ENCODE data around the gene EIF1. TPM values are rescaled to one million over a fixed set of nuclear protein-coding genes. Genes with fewer than 3 reads are reported as not detected.

The EIF1 gene
- total RNA-seq, 1 experiment from 2014 or later = 481 TPM

GRCh38 chr17:41735744-41736143, 47.1 kb downstream of the EIF1 start (continued):
- no peak for TF ChIP-seq FOXP4 (CRISPR knock-in tag; IDR thresholded peaks at IDR 0.05)

- CTCF ChIA-PET = interaction anchor here (0.5 to 3.9 kb wide), 28 partner anchors 11 to 283 kb away, joined by 3 to 37 read pairs (median 4); partner anchors contain the start of genes FKBP10, JUP, KLHL10 and KLHL11
- Mint-ChIP-seq H3K9me3 (no peaks in the 10 kb centered on the region), H3K4me1 (peaks cover 22% of the 10 kb centered on the region), H3K4me3 (no peak overlapping the region), H3K27ac (no peak overlapping the region), H3K36me3 (no peaks in the 10 kb centered on the region), H3K27me3 (ENCODE audit: low read depth) (peaks cover 58% of the 10 kb centered on the region)
- TF ChIP-seq ZNF416 (CRISPR knock-in tag; IDR thresholded peaks at IDR 0.05) (no peak), PRRX2 (CRISPR knock-in tag; IDR thresholded peaks at IDR 0.05) (no peak), NFYB (CRISPR knock-in tag; conservative IDR thresholded peaks at IDR 0.05; ENCODE audit: low read depth) (no peak), GABPB1 (CRISPR knock-in tag; IDR thresholded peaks at IDR 0.05) (no peak), ZNF532 (CRISPR knock-in tag; IDR thresholded peaks at IDR 0.05; ENCODE audit: borderline replicate concordance) (no peak), TP53 (CRISPR knock-in tag; IDR thresholded peaks at IDR 0.05) (no peak), NR1H2 (CRISPR knock-in tag; IDR thresholded peaks at IDR 0.05) (no peak), USF1 (CRISPR knock-in tag; IDR thresholded peaks at IDR 0.05) (no peak), ZMAT4 (CRISPR knock-in tag; IDR thresholded peaks at IDR 0.05) (no peak), GRHL2 (CRISPR knock-in tag; IDR thresholded peaks at IDR 0.05; ENCODE audit: insufficient replicate concordance, severe bottlenecking) (no peak), ZNF425 (CRISPR knock-in tag; conservative IDR thresholded peaks at IDR 0.05) (no peak), RORB (CRISPR knock-in tag; IDR thresholded peaks at IDR 0.05) (no peak), MAX (CRISPR knock-in tag; IDR thresholded peaks at IDR 0.05) (no peak)
- POLR2A ChIA-PET = interaction anchor here (0.5 to 1.4 kb wide), 4 partner anchors 48 to 126 kb away, joined by 3 to 4 read pairs (median 3); partner anchors contain the start of genes EIF1 and JUP
- DNase-seq (ENCODE audit: low spot score) (no peak), ATAC-seq (no peak)
Measured at GRCh38 chr17:41736983-41737679, 48.4 kb downstream of the EIF1 start.

Data from WTC11 (cell line).